ENCODE data around the gene DNAAF1.

DNAAF1 gene

DNA sequence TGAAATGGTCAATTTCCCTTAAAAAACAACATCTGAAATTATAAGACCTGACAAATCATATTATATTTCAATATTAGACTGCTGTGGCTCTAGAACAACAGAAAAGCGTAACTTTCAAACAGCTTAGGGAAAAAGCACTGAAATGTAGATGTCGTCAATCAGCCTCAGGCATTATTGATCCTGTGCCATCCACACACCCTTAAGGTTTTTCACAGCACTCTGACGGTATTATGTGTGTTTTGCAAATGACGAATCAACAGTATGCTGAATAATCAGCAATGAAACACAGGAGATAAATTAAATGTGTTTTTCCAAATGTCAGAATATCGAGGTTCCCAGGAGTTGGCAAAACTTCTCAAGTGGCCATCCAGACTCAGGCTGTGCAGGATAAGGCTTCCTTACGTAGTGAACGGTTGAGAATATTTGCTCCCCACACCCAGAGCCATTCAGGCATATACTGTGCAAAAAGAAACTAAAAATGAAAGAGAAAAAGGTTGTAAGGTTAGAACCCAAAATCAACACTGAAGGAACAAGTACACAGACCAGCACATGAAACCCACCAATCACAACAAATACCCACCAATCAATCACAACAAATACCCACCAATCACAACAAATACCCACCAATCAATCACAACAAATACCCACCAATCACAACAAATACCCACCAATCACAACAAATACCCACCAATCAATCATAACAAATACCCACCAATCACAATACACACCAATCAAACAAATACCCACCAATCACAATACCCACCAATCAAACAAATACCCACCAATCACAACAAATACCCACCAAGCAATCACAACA is 20.6 kb upstream of the DNAAF1 start:
- DNase-seq (ENCODE audit: low read depth): no peak
- H3K4me3 ChIP-seq (ENCODE audit: low read length): no peak overlapping the region
- TF ChIP-seq, protein P1, sequence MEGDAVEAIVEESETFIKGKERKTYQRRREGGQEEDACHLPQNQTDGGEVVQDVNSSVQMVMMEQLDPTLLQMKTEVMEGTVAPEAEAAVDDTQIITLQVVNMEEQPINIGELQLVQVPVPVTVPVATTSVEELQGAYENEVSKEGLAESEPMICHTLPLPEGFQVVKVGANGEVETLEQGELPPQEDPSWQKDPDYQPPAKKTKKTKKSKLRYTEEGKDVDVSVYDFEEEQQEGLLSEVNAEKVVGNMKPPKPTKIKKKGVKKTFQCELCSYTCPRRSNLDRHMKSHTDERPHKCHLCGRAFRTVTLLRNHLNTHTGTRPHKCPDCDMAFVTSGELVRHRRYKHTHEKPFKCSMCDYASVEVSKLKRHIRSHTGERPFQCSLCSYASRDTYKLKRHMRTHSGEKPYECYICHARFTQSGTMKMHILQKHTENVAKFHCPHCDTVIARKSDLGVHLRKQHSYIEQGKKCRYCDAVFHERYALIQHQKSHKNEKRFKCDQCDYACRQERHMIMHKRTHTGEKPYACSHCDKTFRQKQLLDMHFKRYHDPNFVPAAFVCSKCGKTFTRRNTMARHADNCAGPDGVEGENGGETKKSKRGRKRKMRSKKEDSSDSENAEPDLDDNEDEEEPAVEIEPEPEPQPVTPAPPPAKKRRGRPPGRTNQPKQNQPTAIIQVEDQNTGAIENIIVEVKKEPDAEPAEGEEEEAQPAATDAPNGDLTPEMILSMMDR (IDR thresholded peaks at IDR 0.05; ENCODE audit: insufficient read depth, low read depth, low read length, missing control alignments): no peak

DNA sequence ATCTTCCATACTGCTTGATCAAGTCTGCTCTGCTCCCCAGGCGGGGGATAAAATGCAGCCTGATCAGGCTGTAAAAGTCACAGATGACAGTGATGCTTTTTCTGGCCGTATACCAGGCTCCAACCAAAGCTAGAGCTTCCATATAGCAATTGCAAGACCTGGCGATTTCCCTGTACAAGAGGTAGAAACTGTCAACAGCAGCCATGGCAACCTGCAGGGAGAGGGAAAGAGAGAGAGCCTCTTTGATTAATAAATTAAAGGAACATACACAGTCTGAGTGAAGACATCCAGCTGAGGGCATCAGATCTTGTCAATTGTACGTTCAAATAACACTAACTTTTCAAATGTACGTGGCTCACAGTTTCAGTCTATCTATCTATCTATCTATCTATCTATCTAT is 14.0 kb upstream of the DNAAF1 start:
- no peak overlapping the region for H3K4me3 ChIP-seq (ENCODE audit: low read length)
- DNase-seq (ENCODE audit: low read depth): no peak
- TF ChIP-seq, protein P1 (IDR thresholded peaks at IDR 0.05; ENCODE audit: insufficient read depth, low read depth, low read length, missing control alignments): no peak

DNA sequence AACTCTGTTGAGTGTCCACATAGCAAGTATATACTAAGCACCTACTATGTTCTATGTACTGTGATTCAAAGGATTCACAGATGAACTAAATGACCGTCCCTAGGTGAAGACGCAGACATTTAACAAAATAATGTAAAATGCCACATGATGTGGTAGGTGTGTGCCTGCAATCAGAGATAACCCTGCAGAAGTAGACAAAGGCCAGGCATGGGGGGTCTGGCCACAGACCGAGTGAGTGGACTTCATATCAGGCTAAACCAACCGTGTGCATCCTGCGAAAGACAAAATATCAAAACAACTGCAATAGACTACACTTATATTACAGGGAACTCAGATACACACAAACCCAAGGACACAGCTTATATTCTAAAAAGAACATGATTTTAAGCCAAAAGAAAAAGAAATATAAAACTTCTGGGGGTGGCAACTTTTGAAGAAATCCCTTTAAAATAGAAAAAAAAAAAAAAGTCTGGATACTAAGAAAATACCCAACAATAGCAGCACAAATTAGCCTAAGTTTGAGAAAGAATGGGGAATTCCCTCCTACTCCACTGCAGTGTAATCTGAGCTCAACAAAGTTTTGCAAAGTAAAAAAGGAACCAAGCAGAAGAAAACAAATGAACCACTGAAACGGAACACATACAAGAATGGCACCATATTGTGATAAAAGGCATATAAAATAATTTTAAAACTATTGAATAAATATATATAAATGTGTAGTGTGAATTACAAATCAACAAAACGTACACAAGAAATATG is 12.4 kb upstream of the DNAAF1 start:
- DNase-seq (ENCODE audit: low read depth): no peak
- H3K4me3 ChIP-seq (ENCODE audit: low read length): no peak overlapping the region
- TF ChIP-seq, protein P1 (IDR thresholded peaks at IDR 0.05; ENCODE audit: insufficient read depth, low read depth, low read length, missing control alignments): no peak

DNA sequence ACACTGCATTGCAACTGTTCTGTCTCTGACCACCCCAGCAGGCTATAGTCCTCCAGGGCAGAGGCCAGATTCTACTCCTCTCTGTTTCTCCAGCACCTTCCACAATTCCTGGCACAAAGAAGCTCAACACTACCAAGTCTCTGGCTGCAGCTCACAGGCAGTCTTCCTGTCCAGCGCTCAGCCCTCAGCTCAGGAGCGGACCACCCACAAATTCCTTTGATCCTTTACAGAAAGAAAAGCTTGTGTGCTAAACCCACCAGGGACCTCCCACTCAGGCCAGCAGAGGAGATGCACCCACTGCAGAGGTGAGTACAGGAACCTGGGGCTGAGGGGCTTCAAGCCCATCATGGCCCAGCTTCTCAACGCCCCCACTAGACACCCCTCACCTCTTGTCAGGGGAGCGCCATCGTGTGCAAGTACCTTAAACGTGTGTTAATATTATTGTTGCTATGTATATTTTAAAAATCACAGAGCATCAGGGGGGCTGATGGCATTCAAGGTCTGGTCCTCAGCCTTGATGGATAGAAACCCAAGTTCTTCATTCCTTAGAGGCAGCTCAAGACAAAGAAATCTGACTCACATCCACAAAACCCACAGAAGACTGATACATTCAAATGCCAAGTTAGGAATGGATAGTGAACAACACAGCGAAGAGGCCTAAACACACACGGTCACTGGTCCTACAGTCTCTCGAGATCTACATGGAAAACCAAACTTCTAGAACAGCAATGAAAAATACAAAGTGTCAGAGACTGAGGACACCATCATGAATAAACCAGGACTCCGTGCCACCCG is 8.6 kb upstream of the DNAAF1 start:
- DNase-seq (ENCODE audit: low read depth): no peak
- H3K4me3 ChIP-seq (ENCODE audit: low read length): no peak overlapping the region
- TF ChIP-seq, protein P1 (IDR thresholded peaks at IDR 0.05; ENCODE audit: insufficient read depth, low read depth, low read length, missing control alignments): no peak

DNA sequence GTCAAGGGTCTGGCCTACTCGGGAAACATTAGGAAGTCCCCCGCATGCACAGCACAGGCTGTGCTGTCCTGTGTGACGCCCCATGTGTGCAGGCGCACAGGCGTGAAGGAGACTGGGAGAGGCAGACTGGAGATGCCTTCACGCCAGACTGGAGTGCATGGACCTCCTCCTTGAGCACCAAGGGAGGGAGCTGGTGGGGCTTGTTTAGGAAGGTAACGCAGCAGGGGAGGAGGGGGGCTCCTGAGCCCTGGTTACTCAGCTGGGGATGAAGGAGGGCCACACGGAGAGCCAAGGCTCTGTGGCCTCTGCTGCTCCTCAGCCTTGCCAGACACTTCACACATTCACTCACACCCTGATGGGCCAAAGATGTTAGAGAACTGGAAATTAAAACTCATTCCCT is 7.8 kb upstream of the DNAAF1 start:
- TF ChIP-seq, protein P1 (IDR thresholded peaks at IDR 0.05; ENCODE audit: insufficient read depth, low read depth, low read length, missing control alignments): no peak
- no peak for DNase-seq (ENCODE audit: low read depth)

DNA sequence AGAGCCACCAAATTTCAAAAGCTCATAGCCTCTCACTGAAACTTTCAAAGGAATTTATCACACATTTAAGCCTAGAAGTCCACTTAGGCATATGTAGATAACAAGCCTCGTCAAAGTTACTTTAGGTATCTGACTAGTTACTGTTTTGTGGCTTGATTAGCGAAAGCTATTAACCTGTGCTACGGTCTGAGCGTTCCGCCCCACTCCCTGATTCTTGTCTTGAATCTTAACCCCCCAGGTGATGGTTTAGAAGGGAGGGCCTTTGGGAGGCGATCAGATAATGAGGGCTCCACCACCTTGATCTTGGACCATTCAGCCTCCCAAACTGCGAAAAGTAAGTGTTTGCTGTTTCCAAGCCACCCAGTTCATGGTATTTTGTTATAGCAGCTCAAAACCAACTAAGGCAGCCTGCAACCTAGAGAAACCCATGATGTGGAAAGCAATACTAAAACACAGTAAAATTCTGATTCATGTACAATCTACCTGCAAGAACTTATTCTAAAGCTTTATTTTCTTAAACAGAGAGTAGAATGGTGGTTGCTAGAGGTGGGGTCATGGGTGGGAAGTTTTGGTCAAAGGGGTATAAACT is 7.2 kb upstream of the DNAAF1 start:
- DNase-seq (ENCODE audit: low read depth): no peak
- H3K4me3 ChIP-seq (ENCODE audit: low read length): no peak overlapping the region
- TF ChIP-seq, protein P1 (IDR thresholded peaks at IDR 0.05; ENCODE audit: insufficient read depth, low read depth, low read length, missing control alignments): no peak

More for the DNA sequence above, 7.8 kb upstream of the DNAAF1 start:
- H3K4me3 ChIP-seq (ENCODE audit: low read length): no peak overlapping the region
